ENCODE measurements around the gene ABI3BP.

The ABI3BP gene

DNA sequence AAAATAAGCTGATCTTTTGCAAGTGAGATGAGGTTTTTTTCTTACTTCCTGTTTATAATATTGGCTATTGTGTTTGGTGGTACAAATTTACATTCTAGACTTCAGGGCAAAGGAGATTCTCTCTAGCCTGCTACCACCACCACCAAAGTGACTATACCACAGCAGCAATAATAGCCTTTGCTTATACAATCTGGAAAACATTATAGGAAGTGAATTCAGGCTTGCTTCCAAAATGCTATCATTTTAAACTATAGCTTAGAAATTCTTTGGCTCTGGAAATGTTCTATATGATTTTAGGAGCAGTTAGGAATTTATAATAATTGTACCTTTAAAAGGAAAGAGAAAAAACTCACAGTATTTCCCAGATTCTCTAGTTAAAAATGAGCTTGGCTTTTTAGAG lies 189.5 kb downstream of the ABI3BP start:
- H3K4me3 ChIP-seq (ENCODE audit: low read depth, low read length): no peak overlapping the region
- TF ChIP-seq, protein P1, sequence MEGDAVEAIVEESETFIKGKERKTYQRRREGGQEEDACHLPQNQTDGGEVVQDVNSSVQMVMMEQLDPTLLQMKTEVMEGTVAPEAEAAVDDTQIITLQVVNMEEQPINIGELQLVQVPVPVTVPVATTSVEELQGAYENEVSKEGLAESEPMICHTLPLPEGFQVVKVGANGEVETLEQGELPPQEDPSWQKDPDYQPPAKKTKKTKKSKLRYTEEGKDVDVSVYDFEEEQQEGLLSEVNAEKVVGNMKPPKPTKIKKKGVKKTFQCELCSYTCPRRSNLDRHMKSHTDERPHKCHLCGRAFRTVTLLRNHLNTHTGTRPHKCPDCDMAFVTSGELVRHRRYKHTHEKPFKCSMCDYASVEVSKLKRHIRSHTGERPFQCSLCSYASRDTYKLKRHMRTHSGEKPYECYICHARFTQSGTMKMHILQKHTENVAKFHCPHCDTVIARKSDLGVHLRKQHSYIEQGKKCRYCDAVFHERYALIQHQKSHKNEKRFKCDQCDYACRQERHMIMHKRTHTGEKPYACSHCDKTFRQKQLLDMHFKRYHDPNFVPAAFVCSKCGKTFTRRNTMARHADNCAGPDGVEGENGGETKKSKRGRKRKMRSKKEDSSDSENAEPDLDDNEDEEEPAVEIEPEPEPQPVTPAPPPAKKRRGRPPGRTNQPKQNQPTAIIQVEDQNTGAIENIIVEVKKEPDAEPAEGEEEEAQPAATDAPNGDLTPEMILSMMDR (IDR thresholded peaks at IDR 0.05; ENCODE audit: borderline replicate concordance, insufficient read depth, low read depth, low read length): no peak

DNA sequence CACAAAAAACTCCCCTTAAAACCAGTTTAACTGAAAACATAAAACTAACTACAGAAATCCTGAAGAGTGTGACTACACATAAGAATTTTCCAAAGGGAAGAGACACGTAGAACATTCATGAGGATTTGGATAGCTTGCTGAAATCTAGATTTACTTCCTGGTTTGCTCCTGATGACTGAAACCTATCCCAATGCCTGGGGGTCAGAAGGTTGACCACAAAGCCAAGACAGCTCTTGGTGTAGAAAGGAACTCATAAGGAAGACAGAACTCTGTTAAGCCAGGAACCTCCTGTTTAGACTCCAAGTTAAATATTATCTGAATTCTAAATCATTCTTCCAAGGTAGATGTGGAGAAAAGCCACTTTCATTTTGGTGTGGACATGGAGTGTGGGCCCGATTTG lies 191.1 kb downstream of the ABI3BP start:
- no peak overlapping the region for H3K4me3 ChIP-seq (ENCODE audit: low read depth, low read length)
- TF ChIP-seq, protein P1 (IDR thresholded peaks at IDR 0.05; ENCODE audit: borderline replicate concordance, insufficient read depth, low read depth, low read length): no peak

DNA sequence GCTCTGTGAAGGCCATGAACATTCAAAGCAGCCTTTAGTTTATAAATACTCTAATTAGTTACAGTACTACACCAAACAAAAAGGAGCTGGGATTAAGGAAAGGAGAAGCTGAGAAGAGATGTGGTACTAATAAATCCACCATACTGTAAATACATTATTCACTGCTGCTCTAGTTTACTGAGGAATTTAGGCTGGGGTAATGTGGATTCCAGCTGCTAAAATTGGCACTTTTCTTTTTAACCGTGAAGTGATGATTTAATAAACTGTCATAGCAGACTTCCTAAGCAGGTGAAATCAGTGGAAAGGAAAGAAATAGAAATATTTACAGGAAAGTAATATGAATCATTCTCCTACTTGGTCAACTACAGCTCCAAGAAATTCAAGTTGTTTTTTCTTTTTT lies 195.2 kb downstream of the ABI3BP start:
- TF ChIP-seq, protein P1 (IDR thresholded peaks at IDR 0.05; ENCODE audit: borderline replicate concordance, insufficient read depth, low read depth, low read length): no peak

DNA sequence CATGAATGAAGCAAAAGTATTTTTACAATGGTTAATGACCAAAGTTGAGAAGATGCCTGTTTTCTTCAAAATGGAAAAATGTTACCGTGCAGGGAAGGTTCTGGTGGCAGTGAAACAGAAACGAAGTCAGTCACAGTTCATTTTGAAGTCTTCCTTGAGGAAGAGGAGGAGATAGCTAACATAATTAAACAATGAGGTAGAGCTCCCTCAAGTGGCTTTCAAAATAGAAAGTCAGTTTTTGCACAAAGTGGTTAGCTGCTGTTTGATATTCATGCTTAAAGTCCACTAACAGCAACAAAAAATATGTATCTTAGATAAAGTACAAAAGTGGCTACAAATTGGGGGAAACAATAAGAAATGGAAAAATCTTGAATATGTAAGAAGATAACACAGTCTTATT lies 196.7 kb downstream of the ABI3BP start:
- no peak overlapping the region for H3K4me3 ChIP-seq (ENCODE audit: low read depth, low read length)
- TF ChIP-seq, protein P1 (IDR thresholded peaks at IDR 0.05; ENCODE audit: borderline replicate concordance, insufficient read depth, low read depth, low read length): 0 out of 2 replicates have a peak, but pooled peaks have one; percentile 5

More for the DNA sequence above, 195.2 kb downstream of the ABI3BP start:
- H3K4me3 ChIP-seq (ENCODE audit: low read depth, low read length): no peak overlapping the region

DNA sequence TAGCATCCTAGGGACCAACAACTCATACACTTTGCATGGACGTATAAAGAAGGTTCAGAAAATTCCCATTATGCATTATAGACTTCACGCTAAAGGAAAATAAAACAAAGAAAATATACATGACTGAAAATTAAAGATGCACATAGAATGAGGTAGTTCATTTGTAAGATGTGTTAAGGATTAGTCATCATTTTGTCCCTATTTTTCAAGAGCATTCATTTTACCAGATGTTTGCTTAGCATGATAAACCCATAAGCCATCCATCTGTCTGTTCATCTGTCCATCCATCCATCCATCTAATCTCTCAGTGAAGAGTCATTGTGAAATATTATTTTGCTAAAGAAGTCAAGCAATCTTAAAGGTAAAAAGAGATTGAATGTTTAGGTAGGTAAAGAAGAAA lies 203.6 kb downstream of the ABI3BP start:
- H3K4me3 ChIP-seq (ENCODE audit: low read depth, low read length): no peak overlapping the region
- TF ChIP-seq, protein P1 (IDR thresholded peaks at IDR 0.05; ENCODE audit: borderline replicate concordance, insufficient read depth, low read depth, low read length): no peak

DNA sequence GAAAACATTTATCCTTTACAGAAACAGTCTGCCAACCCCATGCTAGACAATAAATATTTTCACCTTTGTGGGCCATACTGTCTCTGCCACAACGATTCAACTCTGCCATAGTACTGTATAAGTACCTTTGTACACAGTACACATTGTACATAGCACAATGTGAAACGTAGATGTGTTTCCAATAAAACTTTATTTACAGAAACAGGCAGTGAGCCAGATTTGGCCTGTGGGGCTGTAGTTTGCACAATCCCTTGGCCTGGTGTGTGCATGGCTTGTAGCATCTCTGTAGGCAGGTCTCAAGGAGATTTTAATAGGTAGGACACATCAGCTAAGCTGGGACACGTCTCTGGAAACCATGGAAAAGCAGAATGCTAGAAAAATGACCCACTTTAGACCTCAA lies 209.6 kb downstream of the ABI3BP start:
- TF ChIP-seq, protein P1 (IDR thresholded peaks at IDR 0.05; ENCODE audit: borderline replicate concordance, insufficient read depth, low read depth, low read length): no peak
- no peak overlapping the region for H3K4me3 ChIP-seq (ENCODE audit: low read depth, low read length)

DNA sequence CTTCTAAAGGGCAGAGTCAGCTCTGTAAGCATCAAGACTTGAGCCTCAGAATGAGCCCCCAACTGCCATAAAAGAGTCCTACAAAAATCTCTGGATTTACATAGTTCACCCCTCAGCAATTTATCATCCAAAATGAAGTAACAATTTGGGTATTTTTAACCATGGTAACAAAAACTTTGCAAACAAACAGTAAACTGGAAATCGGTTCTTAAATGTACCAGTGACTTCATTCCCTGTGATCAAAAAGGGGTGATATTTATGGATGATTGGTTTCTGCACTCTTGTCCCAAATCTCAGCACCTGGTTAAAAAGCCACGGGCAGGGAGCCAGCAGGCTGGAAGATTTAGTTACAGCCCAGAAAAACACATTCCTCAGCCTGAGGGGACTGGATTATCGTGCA lies 210.3 kb downstream of the ABI3BP start:
- TF ChIP-seq, protein P1 (IDR thresholded peaks at IDR 0.05; ENCODE audit: borderline replicate concordance, insufficient read depth, low read depth, low read length): no peak
- no peak overlapping the region for H3K4me3 ChIP-seq (ENCODE audit: low read depth, low read length)
